T-helper 1 cell treated with Interleukin-12 subunit alpha and Interleukin-12 subunit beta and Interleukin-4 antibody, amounts not matched to agents 30 ng/mL and 1 ng/mL, for 36 hours (primary cell): ENCODE data around the gene PHLDA3. TPM values are rescaled to one million over a fixed set of nuclear protein-coding genes. Genes with fewer than 3 reads are reported as not detected.

ENCODE experiments used
- intact Hi-C: fragments of 100-400 bp; cut with micrococcal nuclease; formaldehyde crosslinking; loops from one replicate; pipeline ENCODE4 v1.15.1; 2024
- total RNA-seq: library from RNA; stranded (reverse); gene quantifications from 2 replicates; pipeline ENCODE4 v1.2.3, GENCODE V29; 2022

Gene PHLDA3
- total RNA-seq, 1 donor from 2014 or later: 29.4 TPM

DNA sequence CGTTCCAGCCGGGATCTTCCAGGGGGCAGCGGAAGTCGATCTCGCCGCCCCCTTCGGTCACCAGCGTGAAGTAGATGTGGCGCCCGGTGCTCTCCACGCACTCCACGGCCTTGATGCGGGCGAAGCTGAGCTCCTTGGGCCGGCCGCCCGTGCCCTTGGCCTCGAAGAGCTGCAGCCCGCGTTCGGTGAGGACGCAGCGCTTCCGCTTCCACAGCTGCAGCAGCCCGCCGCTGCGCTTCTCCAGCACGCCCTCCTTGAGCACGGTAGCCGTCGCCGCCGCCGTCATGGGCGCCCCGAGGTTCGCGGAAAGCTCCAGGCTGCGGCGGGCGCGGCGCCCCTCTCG lies 516 bp downstream of the PHLDA3 start:
- intact Hi-C loops: loop anchor here (5.0 kb wide), 1 partner anchor 39 kb away; the partner anchor contains the start of gene CSRP1

DNA sequence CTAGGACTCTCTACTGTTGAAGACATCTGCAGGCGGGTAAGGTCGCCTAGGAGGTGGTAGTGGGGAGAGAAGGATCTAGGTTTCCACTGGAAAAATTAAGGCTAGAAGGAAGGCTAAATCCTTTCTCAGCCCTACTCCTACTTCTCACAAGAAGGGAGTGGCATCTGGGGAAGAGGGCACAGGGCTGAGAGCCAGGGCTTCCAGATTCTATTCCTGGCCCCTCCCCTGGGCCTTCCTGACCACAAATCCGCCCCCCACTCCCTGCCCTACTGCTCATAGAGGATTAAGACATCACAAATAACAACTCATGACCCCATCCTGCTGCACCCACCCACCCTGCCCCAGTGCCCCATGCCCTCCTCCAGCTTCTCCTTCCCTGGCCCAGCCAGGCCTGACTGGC lies 2.5 kb downstream of the PHLDA3 start:
- intact Hi-C loops: loop anchor here (5.0 kb wide), 1 partner anchor 41 kb away; the partner anchor contains the start of gene CSRP1

DNA sequence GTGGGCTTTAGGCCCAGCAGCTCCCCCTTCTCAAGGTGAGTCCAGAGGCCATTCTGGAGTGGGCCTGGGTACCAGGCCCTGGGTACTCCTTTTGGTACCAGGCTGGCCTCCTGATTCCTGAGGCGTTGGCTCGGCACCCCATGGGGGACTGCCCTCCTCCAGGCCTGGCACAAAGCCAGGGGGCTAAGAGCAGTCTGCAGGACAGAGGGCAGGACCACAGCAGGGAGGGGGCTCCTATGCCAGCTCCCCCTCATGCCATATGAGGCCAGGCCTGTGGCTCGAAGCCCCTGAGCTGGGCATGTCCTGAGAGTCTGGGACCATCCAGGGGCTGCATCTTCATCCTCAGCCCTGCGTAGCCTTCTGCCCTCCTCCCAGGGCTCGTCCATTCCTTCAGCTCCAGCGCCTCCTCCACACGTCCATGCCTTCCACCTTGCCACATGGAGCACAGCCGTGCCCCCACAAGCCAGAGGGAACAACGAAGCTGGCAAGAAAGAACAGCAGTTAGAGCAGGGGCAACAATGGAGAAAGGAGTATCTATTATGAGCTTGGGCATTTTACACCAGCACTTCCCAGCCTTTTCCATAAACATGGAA lies 3.2 kb downstream of the PHLDA3 start:
- intact Hi-C loops: loop anchor here (5.0 kb wide), 1 partner anchor 42 kb away; the partner anchor contains the start of gene CSRP1

DNA sequence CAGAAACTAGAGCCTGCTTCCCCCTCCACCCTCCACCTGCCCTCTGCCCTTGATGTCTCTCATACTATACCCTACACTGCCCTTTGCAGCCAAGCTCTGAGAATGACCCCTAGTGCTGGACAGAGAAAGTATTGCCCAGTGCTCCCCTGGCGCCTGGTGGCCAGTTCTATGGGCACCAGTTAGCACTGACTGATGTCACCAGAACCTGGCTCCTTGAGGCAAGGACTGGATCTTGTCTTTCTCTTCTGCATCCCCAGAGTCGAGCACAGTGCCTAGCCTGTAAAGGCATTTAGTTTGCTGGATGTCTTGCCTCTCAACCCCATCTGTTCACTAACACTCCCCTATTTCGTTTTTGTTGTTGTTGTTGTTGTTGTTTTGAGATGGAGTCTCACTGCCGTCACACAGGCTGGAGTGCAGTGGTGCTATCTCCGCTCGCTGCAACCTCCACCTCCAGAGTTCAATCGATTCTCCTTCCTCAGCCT lies 5.9 kb downstream of the PHLDA3 start:
- intact Hi-C loops: no loop called here

DNA sequence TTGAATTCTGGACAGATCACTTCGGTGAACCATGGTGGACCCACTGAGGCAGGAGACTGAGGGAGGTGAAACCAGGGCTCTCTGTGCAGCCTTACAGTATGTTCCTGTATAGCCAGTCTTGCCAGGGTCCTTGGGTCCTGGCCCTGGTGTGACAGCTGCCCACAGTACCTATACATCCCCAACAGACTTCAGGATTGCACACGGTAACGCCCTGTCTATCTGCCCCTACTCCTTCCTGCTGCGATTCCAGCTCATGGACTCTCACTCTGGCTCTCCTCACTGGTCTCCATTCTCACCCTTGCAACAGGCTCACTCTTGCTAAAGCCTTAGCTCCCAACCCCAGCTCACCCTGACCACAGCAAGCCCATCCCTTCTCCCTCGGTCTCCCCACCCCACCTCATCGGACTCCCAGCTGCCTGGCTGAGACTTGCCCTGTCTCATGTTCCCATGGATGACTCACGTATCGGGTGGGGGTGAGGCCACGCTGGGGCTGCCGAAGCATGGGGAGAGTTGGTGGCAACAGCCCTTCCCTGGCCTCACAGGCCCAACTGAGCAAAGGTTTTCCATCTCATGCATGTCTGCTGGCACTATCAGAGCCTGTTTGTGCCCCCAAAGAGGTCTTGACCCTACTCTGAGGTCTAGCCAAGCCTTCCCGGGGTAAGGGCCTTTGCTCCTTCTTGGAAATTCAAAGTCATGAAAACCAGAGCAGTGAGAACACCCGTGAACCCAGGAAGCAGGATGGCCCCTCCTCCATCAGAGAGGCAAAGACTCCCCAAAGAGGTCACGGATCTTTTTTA lies 7.1 kb downstream of the PHLDA3 start:
- intact Hi-C loops: no loop called here

DNA sequence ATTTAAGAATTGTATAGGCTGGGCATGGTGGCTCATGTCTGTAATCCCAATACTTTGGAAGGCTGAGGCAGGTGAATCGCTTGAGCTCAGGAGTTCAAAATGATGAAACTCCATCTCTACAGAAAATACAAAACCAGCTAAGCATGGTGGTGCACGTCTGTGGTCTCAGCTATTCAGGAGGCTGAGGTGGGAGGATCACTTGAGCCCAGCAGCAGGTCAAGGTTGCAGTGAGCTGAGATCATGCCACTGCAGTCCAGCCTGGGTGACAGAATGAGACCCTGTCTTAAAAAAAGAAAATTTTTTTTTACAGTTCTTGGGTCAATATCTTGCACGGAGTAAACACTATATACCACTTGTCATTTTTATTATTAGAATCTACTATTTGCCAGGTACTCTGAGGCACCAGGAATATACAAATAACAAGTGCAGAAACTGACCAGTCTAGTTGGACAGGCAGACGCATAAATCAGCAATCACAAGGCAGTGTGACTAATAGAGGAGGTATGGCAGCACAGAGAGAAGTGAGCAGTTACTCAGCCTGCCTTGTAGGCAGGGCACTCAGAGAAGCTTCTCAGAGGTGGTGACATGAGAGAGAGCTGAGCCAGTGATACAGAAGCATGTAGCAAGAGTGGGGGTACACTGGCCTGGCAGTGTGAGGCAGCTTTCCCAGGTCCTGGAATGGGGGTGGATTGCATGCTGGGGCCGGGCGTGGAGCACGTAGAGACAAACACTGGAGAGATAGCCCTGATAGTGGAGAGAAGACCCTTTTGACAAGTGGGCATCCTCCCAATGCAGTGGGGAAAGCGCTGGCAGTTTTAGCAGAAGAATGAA lies 8.0 kb downstream of the PHLDA3 start:
- intact Hi-C loops: no loop called here

DNA sequence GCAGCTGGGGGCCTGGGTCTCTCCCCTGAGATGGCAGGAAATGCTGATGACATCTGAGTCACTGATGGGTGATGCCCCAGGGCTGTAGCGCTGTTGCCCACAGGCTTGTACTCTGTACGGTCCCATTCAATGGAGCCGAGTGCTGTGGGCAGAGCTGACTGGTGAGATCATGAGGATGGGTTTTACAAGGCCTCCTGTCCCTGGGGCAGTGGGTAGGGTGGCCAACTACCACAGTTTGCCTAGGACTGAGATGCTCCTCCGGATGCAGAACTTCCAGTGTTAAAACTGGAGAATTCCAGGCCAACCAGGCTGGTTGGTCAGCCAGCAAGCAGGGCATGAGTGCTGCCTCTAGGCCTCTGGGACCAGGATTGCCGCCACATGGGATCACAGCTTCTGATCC lies 9.2 kb downstream of the PHLDA3 start:
- intact Hi-C loops: no loop called here

DNA sequence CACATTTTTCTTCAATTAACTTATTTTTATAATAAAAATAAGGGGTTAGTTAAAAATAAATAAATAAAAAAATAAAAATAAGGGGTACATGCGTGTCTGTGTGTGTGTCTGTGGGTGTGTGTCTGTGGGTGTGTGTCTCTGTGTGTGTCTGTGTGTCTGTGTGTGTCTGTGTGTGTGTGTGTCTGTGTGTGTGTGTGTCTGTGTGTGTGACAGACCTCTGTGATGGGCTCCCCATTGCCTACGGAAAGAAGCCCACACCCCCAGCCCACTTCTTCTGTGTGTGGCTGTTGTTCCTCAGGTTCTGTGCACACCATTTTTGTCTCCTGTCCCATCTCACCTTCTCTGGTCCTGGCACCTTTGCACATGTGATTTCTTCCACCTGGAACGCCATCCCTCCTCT lies 9.9 kb downstream of the PHLDA3 start:
- intact Hi-C loops: no loop called here

DNA sequence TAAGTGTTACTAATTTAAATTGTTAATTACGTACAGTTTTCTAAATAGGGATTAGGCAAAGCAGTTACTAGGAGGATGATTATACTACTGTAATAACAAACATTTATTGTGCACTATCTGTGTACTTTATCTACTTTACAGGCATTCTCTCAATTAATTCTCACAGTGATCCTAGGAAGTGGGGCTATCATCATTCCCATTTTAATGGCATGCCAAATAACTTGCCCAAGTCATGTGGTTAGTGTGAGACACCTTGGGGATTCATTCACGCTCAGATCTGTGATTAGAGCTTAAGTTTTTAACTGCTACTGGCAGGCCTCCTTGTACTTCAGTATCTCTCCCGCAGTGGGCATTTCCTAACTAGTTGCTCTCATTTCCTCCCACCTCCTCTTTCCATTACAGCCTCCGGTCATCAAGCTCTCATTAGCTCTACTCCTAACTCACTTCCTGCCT lies 11.5 kb downstream of the PHLDA3 start:
- intact Hi-C loops: no loop called here

DNA sequence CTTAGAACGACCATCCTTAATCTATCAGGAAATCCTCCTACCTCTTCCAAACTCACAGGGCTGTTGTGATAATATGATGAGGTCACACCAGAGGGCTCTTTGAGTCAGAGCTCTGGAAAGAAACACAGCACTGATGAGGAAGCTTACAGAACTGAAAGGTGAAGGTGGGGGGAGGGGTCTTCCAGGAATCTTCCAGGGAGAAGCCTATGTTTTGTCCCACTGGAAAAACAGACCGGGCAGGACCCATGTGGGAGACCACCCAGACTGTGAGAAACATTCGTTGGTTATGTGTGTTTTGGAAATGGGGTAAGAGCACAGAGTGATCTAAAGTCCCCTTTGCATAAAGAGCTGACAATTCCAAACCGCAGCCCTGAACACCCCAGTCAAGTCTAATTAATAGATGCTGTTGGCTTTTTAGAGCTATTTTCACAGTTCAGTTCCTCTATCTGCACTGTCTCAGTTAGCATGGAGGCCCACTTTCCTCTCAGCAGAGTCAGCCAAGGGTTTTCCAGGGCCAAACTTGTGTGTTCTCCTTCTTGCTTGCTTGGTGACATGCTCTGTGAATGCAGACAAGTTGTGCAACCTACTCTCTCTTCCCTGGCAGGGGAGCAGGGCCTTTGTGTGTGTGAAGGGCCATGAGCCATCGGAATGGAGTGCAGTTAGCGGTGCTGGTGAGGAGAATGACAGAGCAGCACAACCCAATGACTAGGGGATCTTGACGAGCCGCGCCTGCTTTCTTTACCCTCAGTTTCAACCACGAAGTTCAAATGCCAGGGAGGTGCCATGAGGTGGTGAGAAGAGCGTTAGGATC lies 12.3 kb downstream of the PHLDA3 start:
- intact Hi-C loops: no loop called here

DNA sequence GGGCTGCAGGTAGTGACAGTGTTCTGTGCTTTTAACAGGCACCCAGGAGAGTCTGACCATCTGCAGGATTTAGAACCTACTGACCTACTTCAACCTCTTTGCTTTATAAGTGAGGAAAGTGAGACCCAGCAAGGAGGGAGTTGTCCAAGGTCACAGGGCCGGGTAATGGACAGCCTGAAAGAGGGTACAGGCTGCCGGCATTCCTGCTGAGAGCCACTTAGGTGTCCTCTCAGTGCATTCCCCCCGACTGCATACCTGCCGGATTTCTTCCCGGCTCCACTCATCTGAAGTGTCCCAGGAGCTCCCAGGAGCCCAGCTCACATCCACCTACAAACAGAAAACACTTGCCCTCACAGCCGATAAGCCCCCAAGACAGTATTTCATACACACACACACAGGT lies 13.9 kb downstream of the PHLDA3 start:
- intact Hi-C loops: no loop called here

DNA sequence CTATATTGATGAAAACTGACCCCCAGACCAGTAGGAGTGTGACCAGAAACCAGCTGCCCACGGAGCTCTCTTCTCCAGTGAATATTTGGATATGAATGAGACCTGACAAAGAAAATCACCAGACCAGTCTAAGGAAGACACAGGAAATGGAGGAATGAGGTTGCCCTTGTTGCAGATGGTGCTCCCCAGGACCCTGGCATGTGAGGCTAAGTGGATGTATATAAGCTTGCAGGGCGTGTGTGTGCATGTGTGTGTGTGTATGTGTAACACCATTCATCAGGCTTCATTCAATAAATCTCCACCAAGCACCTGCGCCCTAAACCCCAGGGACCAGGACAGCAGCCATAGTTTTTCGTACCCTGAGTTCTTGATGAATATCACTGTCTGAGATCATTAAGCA lies 14.4 kb downstream of the PHLDA3 start:
- intact Hi-C loops: loop anchor here (1.0 kb wide), 2 partner anchors 26 to 53 kb away; partner anchors contain the start of gene CSRP1

DNA sequence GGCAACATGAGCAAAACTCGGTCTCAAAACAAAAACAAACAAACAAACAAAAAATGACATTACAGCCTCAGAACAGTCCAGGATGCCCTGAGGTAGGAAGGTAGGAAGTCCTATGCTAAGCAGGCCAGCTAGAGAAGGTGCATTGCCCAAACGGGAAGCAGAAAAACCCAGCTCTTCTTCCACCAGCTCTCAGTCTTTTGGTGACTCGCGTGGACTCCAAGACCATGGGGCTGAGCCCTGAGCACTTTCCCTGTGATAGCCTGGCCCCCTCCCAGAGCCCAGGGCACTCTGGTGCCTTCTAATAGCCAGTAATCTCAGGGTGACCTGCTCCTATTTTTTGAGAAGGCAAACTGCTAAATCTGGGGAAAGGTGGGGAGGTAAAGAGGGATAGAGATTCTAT lies 16.1 kb downstream of the PHLDA3 start:
- intact Hi-C loops: no loop called here

DNA sequence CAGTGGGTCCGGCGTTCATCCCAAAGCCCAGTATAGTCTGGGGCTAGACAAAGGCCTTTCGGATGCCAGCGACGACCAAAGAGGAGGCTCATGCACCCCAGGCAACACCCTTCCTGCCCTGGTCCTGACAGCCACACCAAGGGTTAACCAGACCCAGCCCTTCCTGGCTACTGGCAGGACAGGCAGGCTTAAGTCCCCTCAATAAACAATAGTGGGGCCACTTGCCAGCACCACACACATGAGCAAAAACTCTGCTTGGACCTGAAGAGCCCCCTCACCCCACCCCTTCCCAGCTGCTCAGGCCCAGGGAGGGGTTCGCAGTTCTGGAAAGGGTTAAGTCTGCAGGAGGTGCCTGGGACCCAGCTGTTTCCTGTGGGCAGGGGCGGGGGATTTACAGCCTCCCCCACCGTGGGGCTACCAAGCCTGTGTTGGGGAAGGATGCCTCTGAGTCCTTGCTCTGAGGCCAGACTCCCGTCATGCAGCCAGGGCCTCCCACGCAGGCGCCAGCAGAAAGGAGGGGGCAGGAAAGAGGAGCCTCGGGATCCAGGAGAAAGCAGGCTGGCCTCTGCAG lies 18.2 kb downstream of the PHLDA3 start:
- intact Hi-C loops: no loop called here

DNA sequence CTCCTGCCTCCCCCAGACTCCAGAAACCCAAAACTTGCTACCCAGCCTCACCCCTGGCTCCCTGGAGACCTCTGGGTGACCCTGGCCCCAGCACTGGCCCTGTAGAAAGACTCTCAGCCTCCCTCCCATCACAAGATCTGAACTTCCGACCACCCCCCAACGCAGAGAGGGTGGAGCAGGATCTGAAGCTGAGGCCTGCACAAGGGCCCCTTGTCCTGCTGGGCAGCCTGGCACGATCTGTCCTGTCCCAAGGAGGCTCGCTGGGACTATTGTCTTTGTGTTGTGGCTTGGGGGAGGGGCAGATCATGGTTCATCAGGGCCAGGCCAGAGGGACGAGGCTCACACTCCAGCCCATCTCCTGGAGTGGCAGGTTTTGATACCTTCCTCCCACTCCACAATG lies 20.0 kb downstream of the PHLDA3 start:
- intact Hi-C loops: loop anchor here (1.0 to 2.0 kb wide), 6 partner anchors 14 to 430 kb away; partner anchors contain the start of genes CSRP1 and PHLDA3

DNA sequence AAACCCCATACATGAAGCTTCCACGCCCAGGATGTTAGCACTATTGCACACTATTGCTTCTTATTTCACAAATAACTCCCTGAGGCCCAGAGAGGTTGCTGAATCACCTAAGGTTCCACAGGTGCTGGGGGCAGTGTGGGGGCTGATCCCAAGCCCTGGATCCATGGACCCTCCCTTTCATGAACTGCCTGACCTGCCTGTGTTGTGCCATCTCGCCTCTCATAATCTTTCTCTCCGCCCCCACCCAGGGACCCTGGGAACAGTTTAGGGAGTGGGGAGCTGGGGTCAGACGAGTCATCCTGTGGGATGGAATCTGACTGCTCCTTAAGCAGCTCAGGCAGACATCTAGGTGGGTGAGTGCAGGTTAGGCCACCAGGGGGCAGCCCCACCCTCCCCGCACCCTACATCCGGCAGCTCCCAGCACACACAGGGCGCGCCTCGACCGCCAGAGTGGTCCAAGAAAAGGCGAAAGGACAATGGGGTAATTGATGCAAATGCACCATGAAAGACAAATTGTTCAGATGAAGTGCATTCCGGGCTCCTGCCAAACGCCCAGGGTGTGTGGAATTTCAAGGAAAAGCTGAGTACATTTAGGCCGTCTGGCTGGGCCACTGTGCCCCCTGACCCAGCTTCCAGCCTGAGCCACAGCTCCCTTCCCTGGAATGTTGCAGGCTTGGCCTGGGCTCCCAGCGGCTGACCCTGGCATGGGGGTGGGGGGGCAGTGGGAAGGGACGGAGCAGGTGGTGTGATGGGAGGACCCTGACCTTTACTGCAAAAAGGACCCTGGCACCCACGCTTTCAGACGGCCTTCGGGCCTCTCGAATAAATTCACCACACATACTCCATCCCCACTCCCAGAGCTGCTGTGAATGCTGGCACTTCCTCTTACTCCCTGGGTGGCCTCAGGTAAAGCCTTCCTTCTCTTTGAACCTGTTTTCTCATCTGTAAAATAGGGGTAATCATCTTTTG lies 20.8 kb downstream of the PHLDA3 start:
- intact Hi-C loops: loop anchor here (1.0 to 2.0 kb wide), 6 partner anchors 13 to 429 kb away; partner anchors contain the start of genes CSRP1 and PHLDA3

DNA sequence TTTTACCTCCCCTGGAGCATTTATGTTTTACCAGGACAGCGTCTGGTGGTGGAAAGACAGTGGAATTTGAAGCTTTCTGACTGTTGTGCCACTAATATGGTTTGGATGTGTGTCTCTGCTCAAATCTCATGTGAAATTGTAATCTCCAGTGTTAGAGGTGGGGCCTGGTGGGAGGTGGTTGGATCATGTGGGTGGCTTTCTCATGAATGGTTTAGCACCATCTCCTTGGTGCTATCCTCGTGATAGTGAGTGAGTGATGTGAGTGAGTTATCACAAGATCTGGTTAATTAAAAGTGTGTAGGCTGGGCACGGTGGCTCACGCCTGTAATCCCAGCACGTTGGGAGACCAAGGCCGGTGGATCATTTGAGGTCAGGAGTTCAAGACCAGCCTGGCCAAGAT lies 23.7 kb downstream of the PHLDA3 start:
- intact Hi-C loops: no loop called here

DNA sequence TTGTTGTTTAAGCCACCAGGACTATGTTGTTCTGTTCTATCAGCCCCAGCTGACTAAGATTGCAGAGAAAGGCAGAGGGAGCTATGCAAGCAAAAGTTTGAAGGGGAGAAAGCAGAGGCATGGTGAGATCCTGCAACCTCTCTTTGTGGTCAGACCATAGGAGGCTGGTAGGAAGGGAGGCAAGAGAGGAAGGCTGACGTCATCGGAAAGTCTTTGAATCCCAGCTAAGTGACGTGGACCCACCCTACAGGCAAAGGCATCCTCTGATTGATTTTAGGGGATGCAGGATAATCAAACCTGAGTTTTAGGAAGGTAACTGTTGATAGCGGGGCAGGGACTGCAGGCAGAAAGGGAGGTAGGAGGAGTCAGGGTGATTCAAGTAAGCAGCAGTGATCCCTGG lies 24.2 kb downstream of the PHLDA3 start:
- intact Hi-C loops: no loop called here

DNA sequence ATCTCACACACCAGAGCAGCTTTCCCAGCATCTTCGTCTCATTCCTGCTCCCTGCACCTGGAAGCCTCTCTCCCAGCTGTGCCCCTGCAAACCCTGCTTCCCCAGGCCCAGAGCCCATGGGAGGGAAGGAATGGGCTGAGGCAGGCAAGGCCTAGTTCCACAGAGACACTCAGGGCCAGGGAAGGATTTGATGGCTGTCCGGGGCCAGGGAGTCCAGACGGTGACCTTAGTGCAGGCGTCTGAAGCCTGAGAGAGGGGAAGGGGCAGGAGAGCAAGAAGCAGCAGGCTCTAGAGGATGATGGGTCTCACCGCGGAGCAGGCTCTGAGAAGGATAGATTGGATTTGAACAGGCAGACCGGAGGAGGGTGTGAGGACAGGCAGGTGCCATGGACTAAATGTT lies 25.2 kb downstream of the PHLDA3 start:
- intact Hi-C loops: no loop called here
